Colonic mucosa (tissue), 4 donors: ENCODE measurements around the gene OSBP2. TPM values are rescaled to one million over a fixed set of nuclear protein-coding genes. Genes with fewer than 3 reads are reported as not detected.

ENCODE experiments used
- DNase-seq: peaks from one replicate; pipeline ENCODE4 v3.0.0-alpha.2; 2020
- H3K27ac ChIP-seq: fragments of 200-600 bp; one replicate; pipeline ENCODE4 v1.8.0; 2021
- H3K27me3 ChIP-seq: fragments of 200-600 bp; one replicate; pipeline ENCODE4 v1.8.0; 2021
- H3K36me3 ChIP-seq: fragments of 200-600 bp; one replicate; pipeline ENCODE4 v1.8.0; 2021
- H3K4me1 ChIP-seq: fragments of 200-600 bp; one replicate; pipeline ENCODE4 v1.8.0; 2021; ENCODE audit warnings: mild to moderate bottlenecking
- H3K4me3 ChIP-seq: fragments of 200-600 bp; one replicate; pipeline ENCODE4 v1.8.0; 2021
- H3K9ac ChIP-seq, 2 donors: one replicate each; pipeline ENCODE4 v1.7.0; 2013; ENCODE audit warnings: control low read depth in 2 of 2, low read depth in 2 of 2, low read length in 2 of 2
- H3K9me3 ChIP-seq: fragments of 200-600 bp; one replicate; pipeline ENCODE4 v1.8.0; 2021
- intact Hi-C: fragments of 100-400 bp; cut with DNase I; formaldehyde crosslinking; loops from one replicate; pipeline ENCODE4 v1.14.1; 2022
- total RNA-seq, 2 donors: library from RNA; stranded (reverse); fragmentation: NEBNext Ultra II Directional in 1 of 2; extraction: Animal tissue kit (Norgen Biotek cat#: 25700) in 1 of 2; gene quantifications; one replicate each; pipeline ENCODE4 v1.2.1, GENCODE V29; 2021
- TF ChIP-seq, protein P1 (sequence below): fragments of 200-600 bp; IDR thresholded peaks from one replicate; pipeline ENCODE4 v1.8.0; 2022; ENCODE audit warnings: antibody characterized with exemption, mild to moderate bottlenecking
- donor health status: healthy.
- donor health status: DM: no; HTN: no; CAD: no.
- donor health status: DM: no; HTN: no; CAD: no.

OSBP2 gene
- total RNA-seq, 2 donors from 2014 or later, result 3.2 to 4.3 TPM

DNA sequence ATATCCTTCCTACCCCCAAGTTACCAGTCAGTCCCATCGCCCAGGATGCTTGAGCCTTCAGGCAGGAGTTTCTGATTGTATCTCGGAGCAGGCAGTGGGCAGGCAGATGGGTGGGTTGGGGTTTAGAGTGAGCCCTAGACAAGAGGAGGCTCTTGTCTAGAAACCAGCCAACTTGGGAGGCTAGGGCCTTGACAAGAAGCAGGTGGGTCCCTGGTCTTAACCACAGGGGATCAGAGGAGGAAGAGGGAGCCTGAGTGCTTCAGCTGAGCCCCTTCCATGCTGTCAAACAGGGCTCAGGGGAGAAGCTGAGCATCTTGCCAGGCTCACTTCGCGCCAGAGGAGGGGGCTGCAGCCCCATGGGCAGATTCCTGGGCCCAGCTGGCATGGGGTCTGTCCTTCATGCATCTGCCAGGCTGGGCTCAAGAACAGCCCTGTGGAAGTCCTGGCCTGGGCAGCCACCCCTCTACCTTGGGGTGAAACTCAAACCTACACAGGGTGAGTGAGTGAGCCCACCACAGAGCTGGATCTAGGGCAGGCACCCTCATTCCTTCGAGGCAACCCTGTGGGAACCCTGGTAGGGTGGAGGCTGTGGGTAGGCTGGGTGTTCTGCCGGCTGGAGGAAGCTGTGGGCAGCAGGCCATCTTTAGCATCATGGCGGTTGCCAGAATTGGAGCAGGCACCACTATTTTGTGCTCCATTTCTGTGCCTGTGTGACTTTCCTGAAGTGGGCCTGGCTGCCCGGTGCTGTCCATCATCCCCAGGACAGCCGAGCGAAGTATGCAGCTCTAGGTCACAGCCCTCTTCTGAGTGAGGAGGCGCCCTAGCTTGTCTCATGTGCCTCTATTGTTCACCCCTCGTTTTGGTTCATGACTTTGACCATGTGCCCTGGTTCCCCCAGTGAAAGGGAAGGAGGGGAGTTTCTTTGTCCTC is 165.8 kb downstream of the OSBP2 start:
- Histone ChIP-seq H3K9me3 (no peaks in the 10 kb centered on the region), H3K4me3 (no peak overlapping the region), H3K27me3 (no peaks in the 10 kb centered on the region), H3K4me1 (no peaks in the 10 kb centered on the region), H3K27ac (no peak overlapping the region), H3K9ac (no peak overlapping the region), H3K36me3 (no peaks in the 10 kb centered on the region)
- intact Hi-C loops, result loop anchor here (10.0 kb wide), 1 partner anchor 76 kb away; no protein-coding TSS in a partner anchor
- TF ChIP-seq, protein P1, sequence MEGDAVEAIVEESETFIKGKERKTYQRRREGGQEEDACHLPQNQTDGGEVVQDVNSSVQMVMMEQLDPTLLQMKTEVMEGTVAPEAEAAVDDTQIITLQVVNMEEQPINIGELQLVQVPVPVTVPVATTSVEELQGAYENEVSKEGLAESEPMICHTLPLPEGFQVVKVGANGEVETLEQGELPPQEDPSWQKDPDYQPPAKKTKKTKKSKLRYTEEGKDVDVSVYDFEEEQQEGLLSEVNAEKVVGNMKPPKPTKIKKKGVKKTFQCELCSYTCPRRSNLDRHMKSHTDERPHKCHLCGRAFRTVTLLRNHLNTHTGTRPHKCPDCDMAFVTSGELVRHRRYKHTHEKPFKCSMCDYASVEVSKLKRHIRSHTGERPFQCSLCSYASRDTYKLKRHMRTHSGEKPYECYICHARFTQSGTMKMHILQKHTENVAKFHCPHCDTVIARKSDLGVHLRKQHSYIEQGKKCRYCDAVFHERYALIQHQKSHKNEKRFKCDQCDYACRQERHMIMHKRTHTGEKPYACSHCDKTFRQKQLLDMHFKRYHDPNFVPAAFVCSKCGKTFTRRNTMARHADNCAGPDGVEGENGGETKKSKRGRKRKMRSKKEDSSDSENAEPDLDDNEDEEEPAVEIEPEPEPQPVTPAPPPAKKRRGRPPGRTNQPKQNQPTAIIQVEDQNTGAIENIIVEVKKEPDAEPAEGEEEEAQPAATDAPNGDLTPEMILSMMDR, result no peak
- no peak for DNase-seq

DNA sequence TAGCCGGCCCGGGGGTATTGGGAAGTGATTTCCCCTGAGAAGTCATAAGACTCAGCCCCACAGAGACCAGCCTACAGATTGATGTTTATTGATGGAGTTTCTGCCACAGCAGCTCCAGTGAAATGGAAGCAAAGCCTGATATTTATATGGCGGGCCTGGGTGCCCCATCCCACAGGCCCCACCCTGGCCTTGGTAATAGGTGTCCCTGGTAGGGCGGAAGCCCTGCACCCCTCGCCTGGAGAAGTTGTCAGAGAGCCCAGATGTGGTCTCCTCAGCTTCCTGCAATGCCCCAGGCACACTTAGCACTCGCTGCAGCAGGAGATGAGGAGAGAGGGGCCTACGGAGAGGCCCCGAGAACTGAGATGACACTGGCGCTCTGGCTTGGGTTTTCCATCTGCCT is 166.5 kb downstream of the OSBP2 start:
- no peak overlapping the region for H3K9ac ChIP-seq
- H3K27ac ChIP-seq, result no peak overlapping the region
- H3K4me3 ChIP-seq, result no peak overlapping the region
- H3K27me3 ChIP-seq, result no peaks in the 10 kb centered on the region
- no peak for DNase-seq
- H3K9me3 ChIP-seq, result no peaks in the 10 kb centered on the region
- intact Hi-C loops, result loop anchor here (10.0 kb wide), 1 partner anchor 76 kb away; no protein-coding TSS in a partner anchor
- TF ChIP-seq, protein P1, result no peak
- H3K36me3 ChIP-seq, result no peaks in the 10 kb centered on the region
- no peaks in the 10 kb centered on the region for H3K4me1 ChIP-seq

DNA sequence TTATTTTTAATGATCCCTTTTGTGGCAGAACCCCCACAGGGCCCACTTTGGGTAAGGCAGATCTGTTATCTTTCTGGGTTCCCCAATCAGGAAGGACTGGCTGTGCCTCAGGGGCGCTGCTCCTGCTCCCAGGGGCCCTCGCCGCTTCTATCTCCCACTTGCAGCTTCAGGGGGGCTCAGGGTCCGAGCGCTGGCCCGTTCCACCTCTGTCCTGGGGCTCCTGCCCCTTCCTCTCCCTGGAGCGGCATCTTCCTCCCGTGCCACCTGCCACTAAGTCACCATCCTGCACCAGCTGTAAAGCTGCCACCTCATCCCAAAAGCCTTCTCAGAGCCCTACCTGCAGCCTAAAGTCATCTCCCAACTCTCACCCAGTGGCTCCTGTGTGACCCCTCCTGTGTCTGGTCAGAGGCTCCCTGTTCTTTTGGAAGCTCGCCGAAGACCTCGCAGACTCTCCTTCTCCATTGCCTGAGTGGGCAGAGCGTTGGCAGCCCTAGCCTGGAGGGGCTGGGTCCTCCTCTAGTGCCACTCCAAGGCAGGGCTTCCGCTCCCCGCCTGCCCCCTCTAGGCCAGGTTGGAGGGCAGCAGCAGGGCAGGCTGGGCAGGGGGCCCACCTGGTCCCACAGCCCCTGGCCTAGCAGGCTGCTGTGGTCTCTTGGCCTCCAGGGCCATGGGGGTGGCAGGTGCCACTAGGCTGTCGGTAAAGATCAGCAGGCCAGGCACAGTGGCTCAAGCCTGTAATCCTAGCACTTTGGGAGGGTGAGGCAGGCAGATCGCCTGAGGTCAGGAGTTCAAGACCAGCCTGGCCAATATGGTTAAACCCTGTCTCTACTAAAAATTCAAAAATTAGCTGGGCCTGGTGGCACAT is 167.2 kb downstream of the OSBP2 start:
- Histone ChIP-seq H3K27me3 (no peaks in the 10 kb centered on the region), H3K9ac (no peak overlapping the region), H3K4me3 (no peak overlapping the region), H3K36me3 (no peaks in the 10 kb centered on the region), H3K27ac (no peak overlapping the region), H3K4me1 (no peaks in the 10 kb centered on the region), H3K9me3 (no peaks in the 10 kb centered on the region)
- TF ChIP-seq, protein P1, result no peak
- intact Hi-C loops, result loop anchor here (10.0 kb wide), 1 partner anchor 77 kb away; no protein-coding TSS in a partner anchor
- DNase-seq, result no peak

- Histone ChIP-seq H3K9ac (no peak overlapping the region), H3K27me3 (no peaks in the 10 kb centered on the region), H3K4me3 (no peak overlapping the region), H3K36me3 (no peaks in the 10 kb centered on the region), H3K9me3 (no peaks in the 10 kb centered on the region), H3K4me1 (no peaks in the 10 kb centered on the region), H3K27ac (no peak overlapping the region)
- no peak for DNase-seq
- TF ChIP-seq, protein P1, result no peak
- intact Hi-C loops, result loop anchor here (10.0 kb wide), 1 partner anchor 78 kb away; no protein-coding TSS in a partner anchor
Measured at GRCh38 chr22:30863081-30863833, 168.6 kb downstream of the OSBP2 start.
